ENCODE results near the gene BATF. TPM values are rescaled to one million over a fixed set of nuclear protein-coding genes. Genes with fewer than 3 reads are reported as not detected.

Gene BATF
- total RNA-seq, 1 experiment from 2014 or later, result 1.7 TPM

- Histone ChIP-seq H3K36me3 (ENCODE audit: control insufficient read depth, insufficient read depth, low read length) (no peaks in the 10 kb centered on the region), H3K4me1 (no peaks in the 10 kb centered on the region), H3K9me3 (no peaks in the 10 kb centered on the region), H3K27me3 (replicated peaks; ENCODE audit: control insufficient read depth, insufficient read depth, low read length) (no peaks in the 10 kb centered on the region), H3K4me3 (ENCODE audit: low read depth, low read length) (no peak overlapping the region)
- DNase-seq, result peak in 1 of 2 experiments; percentile 12
- H3K36me3 Mint-ChIP-seq (ENCODE audit: insufficient read depth, unreplicated experiment), result no peaks in the 10 kb centered on the region
- no peak overlapping the region for H3K27ac Mint-ChIP-seq (ENCODE audit: unreplicated experiment)
- ChIA-PET POLR2A (no interaction called here), CTCF (interaction anchor here (0.6 to 2.4 kb wide), 9 partner anchors 12 to 614 kb away, joined by 3 to 27 read pairs (median 5); partner anchors contain the start of gene JDP2)
- no peaks in the 10 kb centered on the region for H3K9me3 Mint-ChIP-seq (ENCODE audit: unreplicated experiment)
- no peak overlapping the region for H3K4me3 Mint-ChIP-seq (ENCODE audit: unreplicated experiment)
- no peaks in the 10 kb centered on the region for H3K4me1 Mint-ChIP-seq (ENCODE audit: low read depth, unreplicated experiment)
- TF ChIP-seq CTCF (IDR thresholded peaks at IDR 0.05; ENCODE audit: insufficient read depth in 1 of 2, low read depth in 1 of 2, low read length in 1 of 2, severe bottlenecking in 1 of 2, unreplicated experiment in 1 of 2), result no peak
- intact Hi-C loops (cut with micrococcal nuclease; ENCODE audit: unreplicated experiment), result loop anchor here (1.0 to 2.0 kb wide), 4 partner anchors 32 to 357 kb away; no protein-coding TSS in a partner anchor
- BruUV-seq (replicated peaks), result no TSS peak
- H3K27me3 Mint-ChIP-seq (ENCODE audit: insufficient read depth, unreplicated experiment), result no peaks in the 10 kb centered on the region
Observed at GRCh38 chr14:75489480-75489837, 32.8 kb upstream of the BATF start.

DNA sequence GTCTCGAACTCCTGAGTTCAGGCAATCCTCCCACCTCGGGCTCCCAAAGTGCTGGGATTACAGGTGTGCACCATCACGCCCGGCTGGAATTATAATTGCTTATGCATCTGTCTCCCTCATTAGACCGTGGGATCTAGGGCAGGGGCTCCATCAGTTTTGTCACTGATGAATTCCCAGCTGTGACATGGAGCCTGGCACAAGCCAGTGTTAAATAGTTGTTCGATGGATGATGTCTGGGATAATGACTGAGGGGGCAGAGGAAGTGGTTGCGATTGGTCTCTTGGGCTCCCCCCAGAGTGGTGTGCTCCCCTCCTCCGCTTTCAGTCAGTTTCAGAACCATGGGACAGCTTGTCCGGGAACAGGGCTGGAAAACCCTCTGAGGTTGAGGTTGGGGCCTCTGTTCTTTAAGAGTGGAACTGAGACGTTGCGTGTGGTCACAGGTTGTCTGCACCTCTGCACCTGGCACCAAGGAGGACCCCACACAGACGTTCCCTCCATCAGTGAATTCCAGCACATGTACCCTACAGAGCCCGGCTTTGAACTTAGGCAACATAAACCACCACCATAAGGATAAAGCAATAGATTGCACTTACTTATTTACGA is 30.8 kb upstream of the BATF start:
- H3K36me3 ChIP-seq (ENCODE audit: control insufficient read depth, insufficient read depth, low read length), result no peaks in the 10 kb centered on the region
- H3K4me1 ChIP-seq, result no peaks in the 10 kb centered on the region
- Mint-ChIP-seq H3K27ac (ENCODE audit: unreplicated experiment) (no peak overlapping the region), H3K36me3 (ENCODE audit: insufficient read depth, unreplicated experiment) (no peaks in the 10 kb centered on the region), H3K4me3 (ENCODE audit: unreplicated experiment) (no peak overlapping the region), H3K9me3 (ENCODE audit: unreplicated experiment) (no peaks in the 10 kb centered on the region), H3K4me1 (ENCODE audit: low read depth, unreplicated experiment) (no peaks in the 10 kb centered on the region), H3K27me3 (ENCODE audit: insufficient read depth, unreplicated experiment) (no peaks in the 10 kb centered on the region)
- H3K27me3 ChIP-seq (replicated peaks; ENCODE audit: control insufficient read depth, insufficient read depth, low read length), result no peaks in the 10 kb centered on the region
- DNase-seq, result peak in 1 of 2 experiments; percentile 12
- no TSS peak for BruUV-seq (replicated peaks)
- ChIA-PET POLR2A (no interaction called here), CTCF (interaction anchor here (0.7 kb wide), 1 partner anchor 69 kb away, joined by 4 read pairs; no protein-coding TSS in a partner anchor)
- H3K4me3 ChIP-seq (ENCODE audit: low read depth, low read length), result no peak overlapping the region
- intact Hi-C loops (cut with micrococcal nuclease; ENCODE audit: unreplicated experiment), result no loop called here
- TF ChIP-seq CTCF (IDR thresholded peaks at IDR 0.05; ENCODE audit: insufficient read depth in 1 of 2, low read depth in 1 of 2, low read length in 1 of 2, severe bottlenecking in 1 of 2, unreplicated experiment in 1 of 2), result no peak
- H3K9me3 ChIP-seq, result no peaks in the 10 kb centered on the region

GRCh38 chr14:75492832-75493591 is 29.3 kb upstream of the BATF start:
- no peak overlapping the region for H3K4me3 ChIP-seq (ENCODE audit: low read depth, low read length)
- Mint-ChIP-seq H3K27ac (ENCODE audit: unreplicated experiment) (no peak overlapping the region), H3K9me3 (ENCODE audit: unreplicated experiment) (no peaks in the 10 kb centered on the region), H3K4me3 (ENCODE audit: unreplicated experiment) (no peak overlapping the region), H3K27me3 (ENCODE audit: insufficient read depth, unreplicated experiment) (no peaks in the 10 kb centered on the region), H3K4me1 (ENCODE audit: low read depth, unreplicated experiment) (no peaks in the 10 kb centered on the region), H3K36me3 (ENCODE audit: insufficient read depth, unreplicated experiment) (no peaks in the 10 kb centered on the region)
- POLR2A ChIA-PET, result no interaction called here
- DNase-seq, result peak in 1 of 2 experiments; percentile 16
- BruUV-seq (replicated peaks), result no TSS peak
- CTCF ChIA-PET, result interaction anchor here (0.5 kb wide), 1 partner anchor 19 kb away, joined by 5 read pairs; no protein-coding TSS in a partner anchor
- H3K9me3 ChIP-seq, result no peaks in the 10 kb centered on the region
- intact Hi-C loops (cut with micrococcal nuclease; ENCODE audit: unreplicated experiment), result no loop called here
- H3K27me3 ChIP-seq (replicated peaks; ENCODE audit: control insufficient read depth, insufficient read depth, low read length), result no peaks in the 10 kb centered on the region
- H3K36me3 ChIP-seq (ENCODE audit: control insufficient read depth, insufficient read depth, low read length), result no peaks in the 10 kb centered on the region
- no peaks in the 10 kb centered on the region for H3K4me1 ChIP-seq
- no peak for TF ChIP-seq CTCF (IDR thresholded peaks at IDR 0.05; ENCODE audit: insufficient read depth in 1 of 2, low read depth in 1 of 2, low read length in 1 of 2, severe bottlenecking in 1 of 2, unreplicated experiment in 1 of 2)

Measured in Caco-2 (cell line).